ENCODE measurements around the gene ZNF532.

- TF ChIP-seq, protein P1, sequence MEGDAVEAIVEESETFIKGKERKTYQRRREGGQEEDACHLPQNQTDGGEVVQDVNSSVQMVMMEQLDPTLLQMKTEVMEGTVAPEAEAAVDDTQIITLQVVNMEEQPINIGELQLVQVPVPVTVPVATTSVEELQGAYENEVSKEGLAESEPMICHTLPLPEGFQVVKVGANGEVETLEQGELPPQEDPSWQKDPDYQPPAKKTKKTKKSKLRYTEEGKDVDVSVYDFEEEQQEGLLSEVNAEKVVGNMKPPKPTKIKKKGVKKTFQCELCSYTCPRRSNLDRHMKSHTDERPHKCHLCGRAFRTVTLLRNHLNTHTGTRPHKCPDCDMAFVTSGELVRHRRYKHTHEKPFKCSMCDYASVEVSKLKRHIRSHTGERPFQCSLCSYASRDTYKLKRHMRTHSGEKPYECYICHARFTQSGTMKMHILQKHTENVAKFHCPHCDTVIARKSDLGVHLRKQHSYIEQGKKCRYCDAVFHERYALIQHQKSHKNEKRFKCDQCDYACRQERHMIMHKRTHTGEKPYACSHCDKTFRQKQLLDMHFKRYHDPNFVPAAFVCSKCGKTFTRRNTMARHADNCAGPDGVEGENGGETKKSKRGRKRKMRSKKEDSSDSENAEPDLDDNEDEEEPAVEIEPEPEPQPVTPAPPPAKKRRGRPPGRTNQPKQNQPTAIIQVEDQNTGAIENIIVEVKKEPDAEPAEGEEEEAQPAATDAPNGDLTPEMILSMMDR (IDR thresholded peaks at IDR 0.05; ENCODE audit: extremely low read depth in 1 of 2, insufficient read depth in 1 of 2, low read depth in 1 of 2, low read length in 2 of 2), result no peak
- TF ChIP-seq MAX (IDR thresholded peaks at IDR 0.05; ENCODE audit: insufficient read depth, insufficient read length), result no peak
- TF ChIP-seq POLR2A (IDR thresholded peaks at IDR 0.05; ENCODE audit: low read depth, low read length), result no peak
- no peak for TF ChIP-seq FOS (IDR thresholded peaks at IDR 0.05; ENCODE audit: borderline replicate concordance, insufficient read depth, low read length)
These were observed 89.0 kb downstream of the ZNF532 start for GRCh38 chr18:58953627-58954026.
